Measurements from ENCODE around the gene MFF. TPM values are rescaled to one million over a fixed set of nuclear protein-coding genes. Genes with fewer than 3 reads are reported as not detected.

The MFF gene
- total RNA-seq, 2 donors from 2014 or later: 93.1 to 116 TPM

DNA sequence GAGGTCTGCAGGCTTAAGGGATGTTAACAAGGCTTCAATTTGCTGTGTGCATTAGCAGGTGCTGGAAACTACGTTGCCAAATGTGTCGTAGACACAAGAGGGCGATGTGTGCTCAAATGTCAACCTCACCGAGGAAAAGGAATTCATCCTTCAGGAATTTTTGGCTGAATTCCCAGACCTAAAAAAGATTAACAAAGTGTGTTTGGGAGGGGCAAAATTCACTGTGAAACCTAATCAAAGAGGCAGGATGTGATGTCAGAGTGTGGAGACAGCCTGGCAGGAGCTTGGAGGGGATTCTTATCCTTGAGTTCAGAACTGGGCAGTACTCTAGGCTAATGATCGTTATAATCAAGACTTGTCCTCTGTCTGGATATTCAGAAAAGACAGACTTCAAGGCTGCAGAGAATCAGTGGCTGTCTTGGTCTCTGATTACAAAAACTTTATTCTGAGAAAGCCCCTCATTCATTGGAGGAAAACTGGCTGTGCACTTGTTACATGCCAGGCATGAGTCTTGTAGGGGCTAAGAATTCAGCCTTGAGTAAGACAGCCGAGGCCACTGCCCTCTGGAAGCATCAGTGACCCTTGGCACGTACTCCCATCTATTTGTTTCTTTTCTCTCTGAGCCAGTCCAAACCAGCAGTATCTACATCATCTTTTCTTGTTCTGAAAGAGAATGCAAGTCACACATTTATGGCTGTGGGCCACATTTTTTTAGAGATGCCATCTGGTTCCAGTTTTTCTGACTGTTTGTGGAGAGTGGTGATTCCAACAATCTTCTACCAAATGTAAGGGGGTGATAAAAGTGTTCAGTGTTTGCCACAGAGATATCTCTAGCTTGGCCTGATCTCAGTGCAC is 81.4 kb downstream of the MFF start:
- Histone ChIP-seq H3K9me3 (no peaks in the 10 kb centered on the region), H3K4me3 (no peak overlapping the region), H3K4me1 (peaks cover 0 to 13% of the 10 kb centered on the region in 2 donors), H3K27me3 (no peaks in the 10 kb centered on the region), H3K36me3 (no peaks in the 10 kb centered on the region), H3K27ac (peak overlapping the region; percentile 70 to 76)
- DNase-seq (ENCODE audit: low spot score): peak; percentile 83
- TF ChIP-seq, protein P1, sequence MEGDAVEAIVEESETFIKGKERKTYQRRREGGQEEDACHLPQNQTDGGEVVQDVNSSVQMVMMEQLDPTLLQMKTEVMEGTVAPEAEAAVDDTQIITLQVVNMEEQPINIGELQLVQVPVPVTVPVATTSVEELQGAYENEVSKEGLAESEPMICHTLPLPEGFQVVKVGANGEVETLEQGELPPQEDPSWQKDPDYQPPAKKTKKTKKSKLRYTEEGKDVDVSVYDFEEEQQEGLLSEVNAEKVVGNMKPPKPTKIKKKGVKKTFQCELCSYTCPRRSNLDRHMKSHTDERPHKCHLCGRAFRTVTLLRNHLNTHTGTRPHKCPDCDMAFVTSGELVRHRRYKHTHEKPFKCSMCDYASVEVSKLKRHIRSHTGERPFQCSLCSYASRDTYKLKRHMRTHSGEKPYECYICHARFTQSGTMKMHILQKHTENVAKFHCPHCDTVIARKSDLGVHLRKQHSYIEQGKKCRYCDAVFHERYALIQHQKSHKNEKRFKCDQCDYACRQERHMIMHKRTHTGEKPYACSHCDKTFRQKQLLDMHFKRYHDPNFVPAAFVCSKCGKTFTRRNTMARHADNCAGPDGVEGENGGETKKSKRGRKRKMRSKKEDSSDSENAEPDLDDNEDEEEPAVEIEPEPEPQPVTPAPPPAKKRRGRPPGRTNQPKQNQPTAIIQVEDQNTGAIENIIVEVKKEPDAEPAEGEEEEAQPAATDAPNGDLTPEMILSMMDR (IDR thresholded peaks at IDR 0.05): peak; percentile 49 to 78

Other genes starting within 250 kb of the MFF start
- gene COL4A4, start 161.0 kb upstream of the MFF start, total RNA-seq: 10 to 100 TPM in 1 of 2 donors, 1 to 10 TPM in 1; 3.8 to 10.0 TPM
- 1 to 10 TPM; 2.7 to 8.0 TPM for gene COL4A3, start 160.6 kb upstream of the MFF start, total RNA-seq
- gene TM4SF20, start 54.1 kb downstream of the MFF start, total RNA-seq: not detected
- not detected for gene SCYGR1, start 62.7 kb downstream of the MFF start, total RNA-seq
- gene AGFG1, start 146.9 kb downstream of the MFF start, total RNA-seq: 10 to 100 TPM; 47.8 to 75.7 TPM